AG04450 (cell line): Measurements from ENCODE around the gene IL1F10. TPM values are rescaled to one million over a fixed set of nuclear protein-coding genes. Genes with fewer than 3 reads are reported as not detected.

Experiments used
- CTCF ChIA-PET: fragments of 300-600, 350-600 bp; formaldehyde crosslinking; extraction: SDS; loops from one replicate; lab custom pipeline; 2022; ENCODE audit warnings: antibody characterized with exemption, inconsistent platforms; lab: Charles Lee
- POLR2A ChIA-PET: fragments of 350-600 bp; formaldehyde crosslinking; extraction: SDS; loops from one replicate; lab custom pipeline; 2021; ENCODE audit warnings: antibody characterized with exemption, inconsistent platforms; lab: Yijun Ruan, JAX
- DNase-seq: peaks from one replicate; pipeline ENCODE4 v3.0.0-alpha.2; 2011; ENCODE audit warnings: low read depth, low spot score
- H3K27ac ChIP-seq: one replicate; pipeline ENCODE4 v1.5.1; 2012; ENCODE audit warnings: low read depth, low read length, control low read depth
- H3K27me3 ChIP-seq: one replicate; pipeline ENCODE4 v1.6.0; 2012; ENCODE audit warnings: low read length; ENCODE audit not compliant: control insufficient read depth, insufficient read depth
- H3K4me3 ChIP-seq: 2 replicates; pipeline ENCODE4 v1.5.1; 2011; ENCODE audit warnings: mild to moderate bottlenecking, low read depth, low read length, control low read depth
- H3K9me3 ChIP-seq: 2 replicates; pipeline ENCODE4 v1.5.1; 2012; ENCODE audit warnings: low read length; ENCODE audit not compliant: control insufficient read depth, insufficient read depth
- polyA plus RNA-seq: library from polyadenylated mRNA; depleted of rRNA; stranded (reverse); fragments of >200 nt; gene quantifications from 2 replicates; pipeline ENCODE4 v1.2.3, GENCODE V29; 2011
- TF ChIP-seq, protein P1 (sequence below): IDR thresholded peaks from 2 replicates; pipeline ENCODE4 v1.5.1; 2011; ENCODE audit warnings: low read depth, low read length, control low read depth, inconsistent platforms

IL1F10 gene
- polyA plus RNA-seq, 1 experiment = not detected

- ChIA-PET CTCF (no interaction called here), POLR2A (no interaction called here)
- no peak overlapping the region for H3K4me3 ChIP-seq
- TF ChIP-seq, protein P1, sequence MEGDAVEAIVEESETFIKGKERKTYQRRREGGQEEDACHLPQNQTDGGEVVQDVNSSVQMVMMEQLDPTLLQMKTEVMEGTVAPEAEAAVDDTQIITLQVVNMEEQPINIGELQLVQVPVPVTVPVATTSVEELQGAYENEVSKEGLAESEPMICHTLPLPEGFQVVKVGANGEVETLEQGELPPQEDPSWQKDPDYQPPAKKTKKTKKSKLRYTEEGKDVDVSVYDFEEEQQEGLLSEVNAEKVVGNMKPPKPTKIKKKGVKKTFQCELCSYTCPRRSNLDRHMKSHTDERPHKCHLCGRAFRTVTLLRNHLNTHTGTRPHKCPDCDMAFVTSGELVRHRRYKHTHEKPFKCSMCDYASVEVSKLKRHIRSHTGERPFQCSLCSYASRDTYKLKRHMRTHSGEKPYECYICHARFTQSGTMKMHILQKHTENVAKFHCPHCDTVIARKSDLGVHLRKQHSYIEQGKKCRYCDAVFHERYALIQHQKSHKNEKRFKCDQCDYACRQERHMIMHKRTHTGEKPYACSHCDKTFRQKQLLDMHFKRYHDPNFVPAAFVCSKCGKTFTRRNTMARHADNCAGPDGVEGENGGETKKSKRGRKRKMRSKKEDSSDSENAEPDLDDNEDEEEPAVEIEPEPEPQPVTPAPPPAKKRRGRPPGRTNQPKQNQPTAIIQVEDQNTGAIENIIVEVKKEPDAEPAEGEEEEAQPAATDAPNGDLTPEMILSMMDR = no peak
- peaks cover 16% of the 10 kb centered on the region for H3K27me3 ChIP-seq
- no peak overlapping the region for H3K27ac ChIP-seq
- DNase-seq = no peak
- no peaks in the 10 kb centered on the region for H3K9me3 ChIP-seq
Measured at GRCh38 chr2:113038291-113038690, 29.5 kb upstream of the IL1F10 start.

- DNase-seq = no peak
- Histone ChIP-seq H3K27ac (no peak overlapping the region), H3K9me3 (no peaks in the 10 kb centered on the region), H3K27me3 (peaks cover 16% of the 10 kb centered on the region), H3K4me3 (no peak overlapping the region)
- ChIA-PET POLR2A (no interaction called here), CTCF (no interaction called here)
- TF ChIP-seq, protein P1 = no peak
Measured at GRCh38 chr2:113039158-113039557, 28.6 kb upstream of the IL1F10 start.

GRCh38 chr2:113039719-113040118, 28.1 kb upstream of the IL1F10 start:
- POLR2A ChIA-PET = no interaction called here
- H3K27ac ChIP-seq = no peak overlapping the region
- H3K9me3 ChIP-seq = no peaks in the 10 kb centered on the region
- CTCF ChIA-PET = no interaction called here
- peaks cover 16% of the 10 kb centered on the region for H3K27me3 ChIP-seq
- DNase-seq = no peak
- TF ChIP-seq, protein P1 = no peak
- no peak overlapping the region for H3K4me3 ChIP-seq

GRCh38 chr2:113041871-113042270, 25.9 kb upstream of the IL1F10 start:
- POLR2A ChIA-PET = no interaction called here
- no peak overlapping the region for H3K4me3 ChIP-seq
- DNase-seq = no peak
- peaks cover 14% of the 10 kb centered on the region for H3K27me3 ChIP-seq
- no peak overlapping the region for H3K27ac ChIP-seq
- CTCF ChIA-PET = no interaction called here
- H3K9me3 ChIP-seq = no peaks in the 10 kb centered on the region
- TF ChIP-seq, protein P1 = no peak

GRCh38 chr2:113046465-113046864, 21.3 kb upstream of the IL1F10 start:
- CTCF ChIA-PET = no interaction called here
- POLR2A ChIA-PET = no interaction called here
- Histone ChIP-seq H3K4me3 (no peak overlapping the region), H3K9me3 (peaks cover 4% of the 10 kb centered on the region; the same call in 1 of the 2 replicates), H3K27ac (no peak overlapping the region), H3K27me3 (no peaks in the 10 kb centered on the region)
- TF ChIP-seq, protein P1 = no peak
- no peak for DNase-seq
